PFSK-1 (cell line): ENCODE data around the gene WFDC11.

Experiments
- FOXP2 ChIP-seq: optimal IDR thresholded peaks from 2 replicates; pipeline ENCODE3; 2011; ENCODE audit warnings: borderline replicate concordance, control low read depth, inconsistent platforms; ENCODE audit not compliant: insufficient read depth; ENCODE audit errors: extremely low read length, extremely low read depth
- POLR2AphosphoS5 ChIP-seq: IDR thresholded peaks from 2 replicates; pipeline ENCODE4 v1.6.1; 2012; ENCODE audit warnings: low read depth, mild to moderate bottlenecking, control low read depth, low read length, moderate library complexity
- REST ChIP-seq, 2 experiments: IDR thresholded peaks; 2 replicates each; pipeline versions ENCODE4 v1.6.1 to v1.8.0; 2011 to 2012; ENCODE audit warnings: low read depth in 2 of 2, low read length in 2 of 2, control low read depth in 1 of 2, inconsistent platforms in 1 of 2, mild to moderate bottlenecking in 1 of 2, moderate library complexity in 1 of 2; ENCODE audit not compliant: insufficient read depth in 1 of 2
- SIN3A ChIP-seq: IDR thresholded peaks from 2 replicates; pipeline ENCODE4 v1.6.1; 2012; ENCODE audit warnings: mild to moderate bottlenecking, low read length, moderate library complexity, borderline replicate concordance; ENCODE audit not compliant: insufficient read depth
- TAF1 ChIP-seq: IDR thresholded peaks from 2 replicates; pipeline ENCODE4 v1.6.1; 2012; ENCODE audit warnings: low read length, control low read depth, borderline replicate concordance; ENCODE audit not compliant: insufficient read depth

WFDC11 gene

GRCh38 chr20:45630371-45630770 lies 39.7 kb downstream of the WFDC11 start:
- TF ChIP-seq FOXP2: no peak
- no peak for TF ChIP-seq REST (IDR thresholded peaks at IDR 0.05; ENCODE audit: insufficient read depth in 1 of 2, low read depth in 2 of 2, low read length in 2 of 2)
- no peak for TF ChIP-seq POLR2AphosphoS5
- TF ChIP-seq TAF1: no peak
- no peak for TF ChIP-seq SIN3A

GRCh38 chr20:45629496-45630100 lies 40.4 kb downstream of the WFDC11 start, which contains the start of gene WFDC10A:
Gene WFDC10A, plus strand, starts transcription at chr20:45629739. Its CDS starts 75 bp downstream, at chr20:45629814.
- TF ChIP-seq TAF1 (no peak), SIN3A (no peak), FOXP2 (no peak), REST (IDR thresholded peaks at IDR 0.05; ENCODE audit: insufficient read depth in 1 of 2, low read depth in 2 of 2, low read length in 2 of 2) (no peak), POLR2AphosphoS5 (no peak)

- TF ChIP-seq POLR2AphosphoS5 (no peak), FOXP2 (no peak), REST (IDR thresholded peaks at IDR 0.05; ENCODE audit: insufficient read depth in 1 of 2, low read depth in 2 of 2, low read length in 2 of 2) (no peak), TAF1 (no peak), SIN3A (no peak)
Measured at GRCh38 chr20:45626540-45626939, 43.5 kb downstream of the WFDC11 start.

GRCh38 chr20:45621593-45621992 lies 48.4 kb downstream of the WFDC11 start:
- TF ChIP-seq FOXP2 (no peak), SIN3A (no peak), TAF1 (no peak), POLR2AphosphoS5 (no peak), REST (IDR thresholded peaks at IDR 0.05; ENCODE audit: insufficient read depth in 1 of 2, low read depth in 2 of 2, low read length in 2 of 2) (no peak)

GRCh38 chr20:45617591-45617990 lies 52.4 kb downstream of the WFDC11 start:
- no peak for TF ChIP-seq FOXP2
